Ishikawa (cell line): Measurements from ENCODE around the gene STARD10.

Source experiments
- NFIC ChIP-seq: IDR thresholded peaks from 2 replicates; pipeline ENCODE4 v1.6.1; 2012
- REST ChIP-seq: IDR thresholded peaks from 2 replicates; pipeline ENCODE4 v1.6.1; 2012; ENCODE audit warnings: low read depth, mild to moderate bottlenecking
- TCF12 ChIP-seq: IDR thresholded peaks from 2 replicates; pipeline ENCODE4 v1.6.1; 2012; ENCODE audit warnings: low read depth
- TEAD4 ChIP-seq: IDR thresholded peaks from 2 replicates; pipeline ENCODE4 v1.6.1; 2012

GRCh38 chr11:72745511-72745910, 48.3 kb downstream of the STARD10 start:
- no peak for TF ChIP-seq NFIC
- no peak for TF ChIP-seq TEAD4
- TF ChIP-seq REST = no peak
- TF ChIP-seq TCF12 = no peak
